GM13976 (cell line): ENCODE data around the gene CCDC184.

Experiments
- DNase-seq: peaks from one replicate; pipeline ENCODE4 v3.0.0; 2012; ENCODE audit warnings: low spot score
- in situ Hi-C: fragments of 300-500 bp; cut with MboI; formaldehyde crosslinking; loops from one replicate; pipeline ENCODE4 v1.12.0; 2022; ENCODE audit warnings: low sequenced_read_pairs, mixed read lengths, inconsistent platforms; ENCODE audit not compliant: unreplicated experiment
- TF ChIP-seq, protein P1 (sequence below): IDR thresholded peaks from 2 replicates; pipeline ENCODE4 v1.5.1; 2012; ENCODE audit warnings: borderline replicate concordance, mild to moderate bottlenecking; ENCODE audit not compliant: insufficient read depth; ENCODE audit errors: extremely low read depth, missing control alignments, control extremely low read depth

The CCDC184 gene

DNA sequence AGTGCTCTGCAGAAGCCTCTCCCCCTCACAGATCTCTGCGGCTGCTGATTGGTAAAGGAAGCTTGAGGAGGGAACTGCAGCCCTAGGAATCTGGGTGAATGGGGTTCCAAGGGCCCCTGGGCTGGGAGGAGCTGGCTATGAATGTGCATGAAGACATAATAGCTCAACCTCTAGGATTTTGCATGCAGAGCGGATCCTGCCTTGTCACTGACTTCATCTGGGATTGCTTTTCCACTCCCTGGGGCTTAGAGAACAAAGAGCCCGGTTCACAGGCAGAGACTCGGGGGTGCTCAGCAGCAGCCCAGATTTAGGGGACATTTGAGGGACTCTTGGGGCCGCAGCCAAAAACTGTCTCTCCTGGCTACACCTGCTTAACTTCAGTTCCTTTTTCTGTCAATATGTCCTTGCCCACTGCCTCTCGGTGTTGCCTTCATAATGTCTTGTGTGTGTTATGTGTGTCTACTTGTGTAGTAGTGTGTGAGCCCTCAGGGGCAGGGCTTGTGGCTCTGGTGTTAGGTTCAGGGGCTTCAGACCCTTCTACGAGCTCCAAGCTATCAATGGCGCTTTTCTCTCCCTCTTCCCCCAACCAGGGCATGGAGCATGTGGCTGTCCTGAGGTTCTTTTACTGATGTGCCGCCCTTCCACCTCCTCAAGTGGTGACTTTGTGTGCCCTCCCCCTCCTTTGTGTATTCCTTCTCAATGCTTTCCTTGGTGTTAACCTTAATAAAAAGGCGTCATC is 1.9 kb downstream of the CCDC184 start:
- in situ Hi-C loops = no loop called here
- DNase-seq = peak; percentile 32
- TF ChIP-seq, protein P1, sequence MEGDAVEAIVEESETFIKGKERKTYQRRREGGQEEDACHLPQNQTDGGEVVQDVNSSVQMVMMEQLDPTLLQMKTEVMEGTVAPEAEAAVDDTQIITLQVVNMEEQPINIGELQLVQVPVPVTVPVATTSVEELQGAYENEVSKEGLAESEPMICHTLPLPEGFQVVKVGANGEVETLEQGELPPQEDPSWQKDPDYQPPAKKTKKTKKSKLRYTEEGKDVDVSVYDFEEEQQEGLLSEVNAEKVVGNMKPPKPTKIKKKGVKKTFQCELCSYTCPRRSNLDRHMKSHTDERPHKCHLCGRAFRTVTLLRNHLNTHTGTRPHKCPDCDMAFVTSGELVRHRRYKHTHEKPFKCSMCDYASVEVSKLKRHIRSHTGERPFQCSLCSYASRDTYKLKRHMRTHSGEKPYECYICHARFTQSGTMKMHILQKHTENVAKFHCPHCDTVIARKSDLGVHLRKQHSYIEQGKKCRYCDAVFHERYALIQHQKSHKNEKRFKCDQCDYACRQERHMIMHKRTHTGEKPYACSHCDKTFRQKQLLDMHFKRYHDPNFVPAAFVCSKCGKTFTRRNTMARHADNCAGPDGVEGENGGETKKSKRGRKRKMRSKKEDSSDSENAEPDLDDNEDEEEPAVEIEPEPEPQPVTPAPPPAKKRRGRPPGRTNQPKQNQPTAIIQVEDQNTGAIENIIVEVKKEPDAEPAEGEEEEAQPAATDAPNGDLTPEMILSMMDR = no peak

DNA sequence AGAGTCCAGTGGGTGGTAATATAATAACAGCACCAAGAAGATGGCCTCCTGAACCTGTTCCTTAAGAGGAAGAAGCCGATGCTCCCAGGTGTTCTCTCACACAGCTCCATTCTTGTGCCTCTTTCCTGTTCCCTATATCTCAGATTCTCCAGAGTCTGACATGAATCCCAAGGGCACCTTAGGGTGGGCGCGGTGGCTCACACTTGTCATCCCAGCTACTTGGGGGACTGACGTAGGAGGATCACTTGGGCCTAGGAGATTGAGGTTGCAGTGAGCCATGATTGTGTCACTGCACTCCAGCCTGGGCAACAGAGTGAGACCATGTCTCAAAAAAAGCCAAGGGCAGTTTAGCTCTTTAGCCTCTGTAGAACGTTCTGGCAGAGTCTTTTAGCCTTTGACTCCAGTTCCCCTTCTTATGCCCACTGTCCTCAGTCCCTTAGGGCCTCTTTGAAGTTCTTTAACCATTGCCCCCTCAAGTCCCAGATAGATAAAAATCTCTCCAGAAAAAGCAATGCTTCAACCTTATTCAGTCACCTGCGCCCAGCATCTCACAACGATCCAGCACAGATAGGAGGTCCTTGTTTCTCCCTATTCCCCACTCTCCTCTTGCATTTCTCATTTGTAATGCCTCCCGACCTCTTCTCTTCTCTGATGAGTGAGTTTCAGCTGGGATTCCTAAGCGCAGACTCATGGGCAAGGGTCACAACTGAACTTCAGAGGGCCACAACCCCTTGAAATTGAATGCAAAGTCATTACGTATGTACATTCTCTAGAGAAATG is 4.7 kb downstream of the CCDC184 start:
- in situ Hi-C loops = no loop called here
- DNase-seq = no peak
- TF ChIP-seq, protein P1 = no peak

DNA sequence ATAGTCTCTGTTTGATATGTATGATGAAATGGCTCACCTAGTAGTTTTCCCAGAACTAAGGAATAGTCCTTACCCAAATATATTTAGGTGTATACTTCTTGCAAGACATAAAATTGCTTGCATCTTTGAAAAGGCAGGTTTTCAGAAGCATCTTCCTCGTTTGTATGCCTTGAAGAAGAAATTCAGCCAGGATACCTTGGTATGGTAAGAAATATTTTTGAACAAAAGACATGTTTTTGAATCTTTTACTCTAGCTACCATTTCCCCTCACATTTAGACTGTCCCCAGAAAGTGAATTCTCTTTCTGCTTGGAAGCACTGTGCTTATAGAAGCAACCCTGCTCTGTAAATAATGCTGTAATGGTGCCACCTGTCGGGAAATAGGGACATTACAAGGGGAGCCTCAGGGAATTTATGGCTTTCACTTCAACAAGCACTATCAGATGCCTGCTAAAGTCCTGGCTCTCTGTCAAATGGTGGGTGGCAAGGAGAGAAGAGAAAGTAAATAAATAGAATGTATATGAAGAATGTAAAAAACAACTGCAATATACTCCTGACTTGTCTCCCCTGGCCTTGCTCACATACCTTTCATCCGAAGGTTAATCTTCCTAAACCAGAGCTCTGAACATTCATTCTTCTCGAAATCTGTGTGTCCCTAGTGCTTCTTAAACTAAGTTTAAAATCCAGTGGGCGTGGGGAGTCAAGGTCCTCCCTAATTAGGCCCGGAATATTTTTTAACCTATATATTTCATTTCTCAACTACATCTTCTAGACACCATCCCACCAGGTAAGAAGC is 6.1 kb downstream of the CCDC184 start:
- DNase-seq = peak; percentile 60
- in situ Hi-C loops = no loop called here
- TF ChIP-seq, protein P1 = peak; percentile 79

DNA sequence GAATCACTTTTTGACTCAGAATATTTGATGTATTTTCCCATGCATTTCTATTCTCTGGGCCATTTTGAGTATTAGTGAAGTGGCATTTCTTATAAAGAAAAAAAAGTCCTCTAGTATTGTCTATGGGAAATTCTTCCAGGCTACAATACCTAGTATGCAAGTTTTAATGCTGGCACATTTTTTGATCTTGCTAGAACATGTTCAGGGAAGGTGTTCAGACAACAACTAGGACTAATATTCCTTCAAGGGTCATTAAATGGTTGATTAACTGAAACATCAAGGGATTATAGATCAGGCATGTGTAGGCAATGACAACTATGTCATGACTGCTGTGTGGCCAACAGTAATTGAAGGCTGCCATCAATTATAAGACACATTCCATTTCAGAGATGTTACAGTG is 7.7 kb downstream of the CCDC184 start:
- DNase-seq = no peak
- TF ChIP-seq, protein P1 = no peak
- in situ Hi-C loops = no loop called here

DNA sequence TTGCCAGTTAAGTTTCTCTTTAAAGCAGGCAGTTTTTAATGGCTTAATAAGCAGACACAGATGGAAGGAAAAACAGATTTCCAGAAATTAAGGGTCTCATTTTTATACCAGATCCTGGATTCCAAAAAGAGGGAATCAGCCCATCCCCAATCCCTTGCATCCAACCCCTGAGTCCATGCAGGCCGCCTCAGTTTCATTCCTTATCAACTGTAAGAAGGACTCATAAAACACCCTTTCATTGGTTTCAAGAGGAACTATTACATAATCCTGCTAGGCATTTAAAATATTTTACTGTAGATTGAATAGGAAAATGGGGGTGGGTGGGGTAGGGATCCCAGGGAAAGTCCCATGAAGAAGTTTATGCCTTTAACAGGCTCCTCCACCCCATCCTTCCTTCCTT is 9.4 kb downstream of the CCDC184 start:
- no peak for DNase-seq
- TF ChIP-seq, protein P1 = no peak
- in situ Hi-C loops = no loop called here

DNA sequence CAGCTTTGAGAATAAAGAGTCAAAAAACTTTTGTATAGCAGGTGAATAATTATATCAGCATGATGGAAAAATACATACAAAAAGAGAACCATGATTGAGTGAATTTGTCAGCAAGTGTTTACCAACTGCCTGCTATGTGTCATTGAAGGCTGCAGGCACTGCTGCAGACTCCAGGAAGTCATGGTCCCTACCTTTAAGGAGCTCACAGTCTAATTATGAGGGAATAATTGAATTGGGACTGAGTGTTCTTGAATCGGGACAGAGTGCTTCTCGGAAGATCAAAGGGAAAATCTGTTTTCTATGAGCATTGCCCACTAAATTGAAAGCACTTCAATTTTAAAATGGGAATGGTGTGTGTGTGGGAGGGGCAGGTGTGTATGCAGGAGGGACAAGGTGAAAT is 10.2 kb downstream of the CCDC184 start:
- in situ Hi-C loops = no loop called here
- no peak for DNase-seq
- TF ChIP-seq, protein P1 = no peak
